Measurements from ENCODE around the gene SEM1.
"Not testable (repeated sequence)": the region's sequence is repeated elsewhere in the genome, so short reads cannot be mapped to it uniquely, and the experiment has no call there.

SEM1 gene

DNA sequence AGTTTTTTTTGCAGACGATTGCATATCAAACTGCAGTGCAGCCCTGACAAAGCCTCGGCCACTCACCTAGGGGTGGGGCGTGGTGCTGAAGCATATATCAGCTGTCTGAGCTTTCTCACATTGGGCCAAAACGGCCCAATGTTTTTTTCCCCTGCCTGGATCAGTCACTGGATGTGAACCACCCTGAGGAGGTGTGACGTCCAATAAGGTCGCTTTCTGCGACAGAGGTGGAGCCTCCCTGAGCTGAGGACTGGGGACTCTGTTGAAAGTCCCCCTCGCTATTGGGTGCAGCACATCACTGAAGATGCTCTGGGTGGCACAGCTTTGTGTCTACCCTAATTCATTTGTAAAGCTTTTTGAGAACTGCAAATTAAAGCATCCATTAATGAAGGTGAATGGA is 60.9 kb downstream of the SEM1 start:
- Histone ChIP-seq H3K27me3 (ENCODE audit: insufficient read depth, low read length) (no peaks in the 10 kb centered on the region), H3K27ac (ENCODE audit: low read depth, low read length, poor library complexity, severe bottlenecking) (no peak overlapping the region), H3K4me1 (ENCODE audit: insufficient read depth, low read length, severe bottlenecking) (no peaks in the 10 kb centered on the region), H3K36me3 (ENCODE audit: insufficient read depth, low read length) (no peaks in the 10 kb centered on the region), H3K9me3 (ENCODE audit: low read length) (no peaks in the 10 kb centered on the region), H3K9me2 (ENCODE audit: low read depth, low read length) (no peaks in the 10 kb centered on the region), H4K20me1 (ENCODE audit: insufficient read depth, low read length) (no peaks in the 10 kb centered on the region), H3K79me2 (ENCODE audit: insufficient read depth, low read length) (no peaks in the 10 kb centered on the region), H3K4me2 (ENCODE audit: low read length) (no peak overlapping the region), H3K9ac (ENCODE audit: low read length) (no peak overlapping the region), H3F3A (ENCODE audit: insufficient read depth, low read length) (no peaks in the 10 kb centered on the region), H2AFZ (ENCODE audit: low read length) (no peak overlapping the region), H3K4me3 (ENCODE audit: low read depth, low read length, poor library complexity, severe bottlenecking) (no peak overlapping the region)
- no peak for TF ChIP-seq EZH2 (IDR thresholded peaks at IDR 0.05; ENCODE audit: borderline replicate concordance, low read length)
- TF ChIP-seq, protein P1, sequence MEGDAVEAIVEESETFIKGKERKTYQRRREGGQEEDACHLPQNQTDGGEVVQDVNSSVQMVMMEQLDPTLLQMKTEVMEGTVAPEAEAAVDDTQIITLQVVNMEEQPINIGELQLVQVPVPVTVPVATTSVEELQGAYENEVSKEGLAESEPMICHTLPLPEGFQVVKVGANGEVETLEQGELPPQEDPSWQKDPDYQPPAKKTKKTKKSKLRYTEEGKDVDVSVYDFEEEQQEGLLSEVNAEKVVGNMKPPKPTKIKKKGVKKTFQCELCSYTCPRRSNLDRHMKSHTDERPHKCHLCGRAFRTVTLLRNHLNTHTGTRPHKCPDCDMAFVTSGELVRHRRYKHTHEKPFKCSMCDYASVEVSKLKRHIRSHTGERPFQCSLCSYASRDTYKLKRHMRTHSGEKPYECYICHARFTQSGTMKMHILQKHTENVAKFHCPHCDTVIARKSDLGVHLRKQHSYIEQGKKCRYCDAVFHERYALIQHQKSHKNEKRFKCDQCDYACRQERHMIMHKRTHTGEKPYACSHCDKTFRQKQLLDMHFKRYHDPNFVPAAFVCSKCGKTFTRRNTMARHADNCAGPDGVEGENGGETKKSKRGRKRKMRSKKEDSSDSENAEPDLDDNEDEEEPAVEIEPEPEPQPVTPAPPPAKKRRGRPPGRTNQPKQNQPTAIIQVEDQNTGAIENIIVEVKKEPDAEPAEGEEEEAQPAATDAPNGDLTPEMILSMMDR (IDR thresholded peaks at IDR 0.05; ENCODE audit: low read length), result no peak

DNA sequence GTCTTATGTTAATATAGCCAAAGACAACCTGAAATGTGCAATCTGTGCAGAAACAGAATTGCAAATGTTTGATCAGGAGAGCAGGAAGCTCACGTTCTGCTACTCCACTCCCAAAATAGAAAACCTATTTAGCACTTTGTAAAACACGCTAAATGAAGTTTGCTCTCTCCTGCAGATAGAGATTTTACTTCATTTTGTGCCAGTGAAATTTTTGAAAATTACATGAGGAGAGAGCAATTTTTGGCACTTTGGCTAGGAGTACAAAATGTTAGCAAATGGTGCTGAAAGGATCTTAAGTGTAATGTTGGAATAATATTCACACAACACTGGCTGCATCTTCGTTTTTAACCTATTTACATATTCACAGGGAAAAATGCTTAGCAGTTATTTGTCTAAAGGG is 61.9 kb downstream of the SEM1 start:
- no peaks in the 10 kb centered on the region for H3K9me3 ChIP-seq (ENCODE audit: low read length)
- H3F3A ChIP-seq (ENCODE audit: insufficient read depth, low read length), result no peaks in the 10 kb centered on the region

DNA sequence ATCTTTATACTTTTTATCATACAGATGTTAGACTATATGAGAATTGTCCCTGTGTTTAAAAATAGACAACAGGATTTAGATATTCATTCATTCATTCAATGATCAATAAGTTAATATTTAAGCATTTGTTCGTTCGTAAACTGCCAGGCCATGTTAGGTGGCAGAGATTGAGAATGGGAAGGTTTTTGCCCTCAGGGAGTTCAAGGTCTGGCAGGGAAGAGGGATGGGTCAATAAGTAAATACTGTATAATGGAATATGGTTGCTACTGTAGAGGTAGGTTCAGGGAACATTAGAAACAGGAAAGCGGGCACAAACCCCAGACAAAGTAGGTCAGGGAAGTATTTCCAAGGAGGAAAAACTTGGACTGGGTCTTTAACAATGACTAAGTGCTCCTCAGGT is 64.6 kb downstream of the SEM1 start:
- H3K79me2 ChIP-seq (ENCODE audit: insufficient read depth, low read length), result no peaks in the 10 kb centered on the region
- no peaks in the 10 kb centered on the region for H4K20me1 ChIP-seq (ENCODE audit: insufficient read depth, low read length)
- H3K4me2 ChIP-seq (ENCODE audit: low read length), result no peak overlapping the region
- no peak overlapping the region for H3K9ac ChIP-seq (ENCODE audit: low read length)
- H3K27me3 ChIP-seq (ENCODE audit: insufficient read depth, low read length), result no peaks in the 10 kb centered on the region
- no peaks in the 10 kb centered on the region for H3K4me1 ChIP-seq (ENCODE audit: insufficient read depth, low read length, severe bottlenecking)
- TF ChIP-seq, protein P1 (IDR thresholded peaks at IDR 0.05; ENCODE audit: low read length), result no peak
- no peak for TF ChIP-seq EZH2 (IDR thresholded peaks at IDR 0.05; ENCODE audit: borderline replicate concordance, low read length)
- no peak overlapping the region for H3K4me3 ChIP-seq (ENCODE audit: low read depth, low read length, poor library complexity, severe bottlenecking)
- H2AFZ ChIP-seq (ENCODE audit: low read length), result no peak overlapping the region
- no peaks in the 10 kb centered on the region for H3K9me3 ChIP-seq (ENCODE audit: low read length)
- H3F3A ChIP-seq (ENCODE audit: insufficient read depth, low read length), result no peaks in the 10 kb centered on the region
- no peak overlapping the region for H3K27ac ChIP-seq (ENCODE audit: low read depth, low read length, poor library complexity, severe bottlenecking)
- H3K9me2 ChIP-seq (ENCODE audit: low read depth, low read length), result no peaks in the 10 kb centered on the region
- no peaks in the 10 kb centered on the region for H3K36me3 ChIP-seq (ENCODE audit: insufficient read depth, low read length)

More for the DNA sequence above, 61.9 kb downstream of the SEM1 start:
- no peaks in the 10 kb centered on the region for H3K4me1 ChIP-seq (ENCODE audit: insufficient read depth, low read length, severe bottlenecking)
- H3K79me2 ChIP-seq (ENCODE audit: insufficient read depth, low read length), result no peaks in the 10 kb centered on the region
- no peaks in the 10 kb centered on the region for H3K36me3 ChIP-seq (ENCODE audit: insufficient read depth, low read length)
- H3K27me3 ChIP-seq (ENCODE audit: insufficient read depth, low read length), result no peaks in the 10 kb centered on the region
- no peak overlapping the region for H3K9ac ChIP-seq (ENCODE audit: low read length)
- no peaks in the 10 kb centered on the region for H4K20me1 ChIP-seq (ENCODE audit: insufficient read depth, low read length)
- no peak for TF ChIP-seq EZH2 (IDR thresholded peaks at IDR 0.05; ENCODE audit: borderline replicate concordance, low read length)
- H2AFZ ChIP-seq (ENCODE audit: low read length), result no peak overlapping the region
- H3K9me2 ChIP-seq (ENCODE audit: low read depth, low read length), result no peaks in the 10 kb centered on the region
- H3K4me2 ChIP-seq (ENCODE audit: low read length), result no peak overlapping the region
- H3K4me3 ChIP-seq (ENCODE audit: low read depth, low read length, poor library complexity, severe bottlenecking), result no peak overlapping the region
- H3K27ac ChIP-seq (ENCODE audit: low read depth, low read length, poor library complexity, severe bottlenecking), result no peak overlapping the region

DNA sequence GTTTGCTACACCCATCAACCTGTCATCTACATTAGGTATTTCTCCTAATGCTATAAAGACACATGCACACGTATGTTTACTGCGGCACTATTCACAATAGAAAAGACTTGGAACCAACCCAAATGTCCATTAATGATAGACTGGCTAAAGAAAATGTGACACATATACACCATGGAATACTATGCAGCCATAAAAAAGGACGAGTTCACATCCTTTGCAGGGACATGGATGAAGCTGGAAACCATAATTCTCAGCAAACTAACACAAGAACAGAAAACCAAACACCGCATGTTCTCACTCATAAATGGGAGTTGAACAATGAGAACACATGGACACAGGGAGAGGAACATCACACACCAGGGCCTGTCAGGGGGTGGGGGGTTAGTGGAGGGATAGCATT is 66.2 kb downstream of the SEM1 start:
- H3F3A ChIP-seq (ENCODE audit: insufficient read depth, low read length); H3K36me3 ChIP-seq (ENCODE audit: insufficient read depth, low read length); H3K4me3 ChIP-seq (ENCODE audit: low read depth, low read length, poor library complexity, severe bottlenecking); H3K4me1 ChIP-seq (ENCODE audit: insufficient read depth, low read length, severe bottlenecking); H3K9me3 ChIP-seq (ENCODE audit: low read length); H3K4me2 ChIP-seq (ENCODE audit: low read length); H2AFZ ChIP-seq (ENCODE audit: low read length); H3K79me2 ChIP-seq (ENCODE audit: insufficient read depth, low read length); H4K20me1 ChIP-seq (ENCODE audit: insufficient read depth, low read length); H3K9me2 ChIP-seq (ENCODE audit: low read depth, low read length); H3K9ac ChIP-seq (ENCODE audit: low read length); H3K27me3 ChIP-seq (ENCODE audit: insufficient read depth, low read length); H3K27ac ChIP-seq (ENCODE audit: low read depth, low read length, poor library complexity, severe bottlenecking): not testable (repeated sequence)

Measured in OCI-LY1 (cell line).